Thyroid gland (tissue), 4 donors: ENCODE data around the gene GPR78.

Experiments
- POLR2A ChIP-seq, 2 donors: fragments of 450-650 bp; IDR thresholded peaks; one replicate each; pipeline ENCODE4 v1.6.1; 2017; ENCODE audit warnings: antibody characterized with exemption in 2 of 2, mild to moderate bottlenecking in 2 of 2, moderate library complexity in 1 of 2
- TF ChIP-seq, protein P1 (sequence below), 6 experiments: fragments of 200-600 bp in 3 of 6; fragments of 450-650 bp in 3 of 6; sonication (generic) in 3 of 6; IDR thresholded peaks; one replicate each; pipeline ENCODE4 v1.5.1; 2016 to 2019; ENCODE audit warnings: antibody characterized with exemption in 6 of 6, mild to moderate bottlenecking in 2 of 6, inconsistent platforms in 1 of 6, moderate library complexity in 1 of 6

GRCh38 chr4:8582941-8583654, 2.9 kb downstream of the GPR78 start:
- TF ChIP-seq, protein P1, sequence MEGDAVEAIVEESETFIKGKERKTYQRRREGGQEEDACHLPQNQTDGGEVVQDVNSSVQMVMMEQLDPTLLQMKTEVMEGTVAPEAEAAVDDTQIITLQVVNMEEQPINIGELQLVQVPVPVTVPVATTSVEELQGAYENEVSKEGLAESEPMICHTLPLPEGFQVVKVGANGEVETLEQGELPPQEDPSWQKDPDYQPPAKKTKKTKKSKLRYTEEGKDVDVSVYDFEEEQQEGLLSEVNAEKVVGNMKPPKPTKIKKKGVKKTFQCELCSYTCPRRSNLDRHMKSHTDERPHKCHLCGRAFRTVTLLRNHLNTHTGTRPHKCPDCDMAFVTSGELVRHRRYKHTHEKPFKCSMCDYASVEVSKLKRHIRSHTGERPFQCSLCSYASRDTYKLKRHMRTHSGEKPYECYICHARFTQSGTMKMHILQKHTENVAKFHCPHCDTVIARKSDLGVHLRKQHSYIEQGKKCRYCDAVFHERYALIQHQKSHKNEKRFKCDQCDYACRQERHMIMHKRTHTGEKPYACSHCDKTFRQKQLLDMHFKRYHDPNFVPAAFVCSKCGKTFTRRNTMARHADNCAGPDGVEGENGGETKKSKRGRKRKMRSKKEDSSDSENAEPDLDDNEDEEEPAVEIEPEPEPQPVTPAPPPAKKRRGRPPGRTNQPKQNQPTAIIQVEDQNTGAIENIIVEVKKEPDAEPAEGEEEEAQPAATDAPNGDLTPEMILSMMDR (IDR thresholded peaks at IDR 0.05), result no peak
- no peak for TF ChIP-seq POLR2A (IDR thresholded peaks at IDR 0.05)
